ENCODE measurements around the gene IGDCC3. TPM values are rescaled to one million over a fixed set of nuclear protein-coding genes. Genes with fewer than 3 reads are reported as not detected.

Gene IGDCC3
- total RNA-seq, 1 donor = not detected

DNA sequence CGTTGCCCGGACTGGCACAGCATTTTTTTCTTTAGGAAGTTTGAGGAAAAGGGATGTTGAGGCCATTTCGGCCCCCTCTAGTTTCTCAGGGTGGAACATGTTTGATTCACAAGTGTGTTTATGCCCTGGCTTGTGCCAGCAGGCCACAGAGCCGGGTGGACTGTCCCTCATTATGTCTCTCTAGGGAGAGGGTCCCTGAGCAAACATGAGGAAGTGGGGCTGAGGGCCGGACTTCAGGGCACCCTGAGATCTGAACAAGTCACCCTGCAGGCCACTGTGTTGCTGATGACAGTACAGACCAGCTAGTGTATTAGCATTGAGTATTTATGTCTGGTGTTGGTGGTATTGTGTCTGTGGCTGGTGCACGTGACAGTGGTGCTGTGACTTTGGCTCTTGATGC, 38.4 kb downstream of the IGDCC3 start:
- DNase-seq (ENCODE audit: low read depth) = no peak
- TF ChIP-seq, protein P1, sequence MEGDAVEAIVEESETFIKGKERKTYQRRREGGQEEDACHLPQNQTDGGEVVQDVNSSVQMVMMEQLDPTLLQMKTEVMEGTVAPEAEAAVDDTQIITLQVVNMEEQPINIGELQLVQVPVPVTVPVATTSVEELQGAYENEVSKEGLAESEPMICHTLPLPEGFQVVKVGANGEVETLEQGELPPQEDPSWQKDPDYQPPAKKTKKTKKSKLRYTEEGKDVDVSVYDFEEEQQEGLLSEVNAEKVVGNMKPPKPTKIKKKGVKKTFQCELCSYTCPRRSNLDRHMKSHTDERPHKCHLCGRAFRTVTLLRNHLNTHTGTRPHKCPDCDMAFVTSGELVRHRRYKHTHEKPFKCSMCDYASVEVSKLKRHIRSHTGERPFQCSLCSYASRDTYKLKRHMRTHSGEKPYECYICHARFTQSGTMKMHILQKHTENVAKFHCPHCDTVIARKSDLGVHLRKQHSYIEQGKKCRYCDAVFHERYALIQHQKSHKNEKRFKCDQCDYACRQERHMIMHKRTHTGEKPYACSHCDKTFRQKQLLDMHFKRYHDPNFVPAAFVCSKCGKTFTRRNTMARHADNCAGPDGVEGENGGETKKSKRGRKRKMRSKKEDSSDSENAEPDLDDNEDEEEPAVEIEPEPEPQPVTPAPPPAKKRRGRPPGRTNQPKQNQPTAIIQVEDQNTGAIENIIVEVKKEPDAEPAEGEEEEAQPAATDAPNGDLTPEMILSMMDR (IDR thresholded peaks at IDR 0.05; ENCODE audit: insufficient read depth, low read length) = no peak
- H3K4me3 ChIP-seq (ENCODE audit: low read depth, low read length) = no peak overlapping the region

DNA sequence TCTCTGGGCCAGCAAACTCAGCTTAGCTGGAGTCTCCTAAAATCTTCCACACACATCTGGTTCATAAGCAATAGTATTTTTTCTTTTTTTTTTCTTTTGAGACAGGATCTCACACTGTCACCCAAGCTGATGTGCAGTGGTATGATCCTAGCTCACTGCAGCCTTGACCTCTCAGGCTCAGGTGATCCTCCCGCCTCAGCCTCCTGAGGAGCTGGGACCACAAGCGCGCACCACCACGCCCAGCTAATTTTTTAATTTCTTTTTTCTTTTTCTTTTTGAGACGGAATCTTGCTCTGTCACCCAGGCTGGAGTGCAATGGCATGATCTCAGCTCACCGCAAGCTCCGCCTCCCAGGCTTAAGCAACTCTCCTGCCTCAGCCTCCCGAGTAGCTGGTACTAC, 39.0 kb downstream of the IGDCC3 start:
- TF ChIP-seq, protein P1 (IDR thresholded peaks at IDR 0.05; ENCODE audit: insufficient read depth, low read length) = no peak
- no peak for DNase-seq (ENCODE audit: low read depth)
- no peak overlapping the region for H3K4me3 ChIP-seq (ENCODE audit: low read depth, low read length)

DNA sequence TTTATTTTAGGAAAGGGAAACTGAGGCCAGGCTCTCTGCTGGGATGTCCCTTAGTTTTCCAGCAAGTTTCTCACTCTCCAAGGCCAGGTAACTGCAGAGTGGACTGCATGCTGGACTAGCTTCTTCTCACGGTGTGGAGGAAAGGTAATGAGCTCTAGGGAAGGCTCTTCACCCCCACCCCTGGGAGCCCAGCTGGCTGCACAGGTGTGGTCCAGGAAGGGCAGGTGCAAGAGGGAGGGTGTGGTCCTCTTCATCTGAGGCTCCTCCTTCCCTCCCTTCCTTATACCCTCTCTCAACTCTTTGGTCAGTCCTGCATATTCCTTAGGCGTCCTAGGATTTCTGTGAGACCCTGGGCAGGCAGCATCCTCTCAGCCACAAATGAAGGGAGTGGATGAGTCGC, 39.4 kb downstream of the IGDCC3 start:
- H3K4me3 ChIP-seq (ENCODE audit: low read depth, low read length) = no peak overlapping the region
- TF ChIP-seq, protein P1 (IDR thresholded peaks at IDR 0.05; ENCODE audit: insufficient read depth, low read length) = no peak
- DNase-seq (ENCODE audit: low read depth) = no peak

DNA sequence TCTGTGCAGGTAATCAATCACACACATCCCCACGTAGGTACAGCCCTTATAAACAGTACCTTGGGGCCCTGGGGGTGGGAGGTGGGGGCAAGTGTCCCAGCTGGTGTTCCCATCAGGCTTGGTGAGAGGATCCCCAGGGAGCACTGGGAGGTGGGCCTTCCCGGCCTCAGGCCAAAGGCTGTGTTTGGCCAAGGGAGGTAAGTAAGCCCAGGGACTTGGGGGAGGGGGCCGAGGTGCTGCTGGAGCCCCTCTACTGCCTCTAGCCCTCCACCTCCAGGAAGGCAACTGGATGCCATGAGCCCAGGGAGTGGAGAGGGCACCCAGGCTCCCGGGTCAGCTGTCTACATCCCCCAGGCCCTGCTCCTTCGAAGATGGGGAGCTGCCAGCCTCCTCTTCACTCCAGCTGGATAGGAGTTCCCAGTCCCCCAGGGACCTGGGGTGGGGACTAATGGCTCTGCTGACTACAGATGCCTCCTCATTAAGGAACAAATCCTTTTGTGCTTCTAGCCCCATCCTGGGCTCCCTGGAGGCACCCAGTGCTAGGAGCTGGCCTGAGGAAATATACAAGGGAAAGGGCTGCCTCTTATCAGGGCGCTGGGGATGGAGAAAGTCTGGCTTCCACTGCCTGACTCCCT, 40.2 kb downstream of the IGDCC3 start:
- TF ChIP-seq, protein P1 (IDR thresholded peaks at IDR 0.05; ENCODE audit: insufficient read depth, low read length) = no peak
- H3K4me3 ChIP-seq (ENCODE audit: low read depth, low read length) = no peak overlapping the region
- no peak for DNase-seq (ENCODE audit: low read depth)

DNA sequence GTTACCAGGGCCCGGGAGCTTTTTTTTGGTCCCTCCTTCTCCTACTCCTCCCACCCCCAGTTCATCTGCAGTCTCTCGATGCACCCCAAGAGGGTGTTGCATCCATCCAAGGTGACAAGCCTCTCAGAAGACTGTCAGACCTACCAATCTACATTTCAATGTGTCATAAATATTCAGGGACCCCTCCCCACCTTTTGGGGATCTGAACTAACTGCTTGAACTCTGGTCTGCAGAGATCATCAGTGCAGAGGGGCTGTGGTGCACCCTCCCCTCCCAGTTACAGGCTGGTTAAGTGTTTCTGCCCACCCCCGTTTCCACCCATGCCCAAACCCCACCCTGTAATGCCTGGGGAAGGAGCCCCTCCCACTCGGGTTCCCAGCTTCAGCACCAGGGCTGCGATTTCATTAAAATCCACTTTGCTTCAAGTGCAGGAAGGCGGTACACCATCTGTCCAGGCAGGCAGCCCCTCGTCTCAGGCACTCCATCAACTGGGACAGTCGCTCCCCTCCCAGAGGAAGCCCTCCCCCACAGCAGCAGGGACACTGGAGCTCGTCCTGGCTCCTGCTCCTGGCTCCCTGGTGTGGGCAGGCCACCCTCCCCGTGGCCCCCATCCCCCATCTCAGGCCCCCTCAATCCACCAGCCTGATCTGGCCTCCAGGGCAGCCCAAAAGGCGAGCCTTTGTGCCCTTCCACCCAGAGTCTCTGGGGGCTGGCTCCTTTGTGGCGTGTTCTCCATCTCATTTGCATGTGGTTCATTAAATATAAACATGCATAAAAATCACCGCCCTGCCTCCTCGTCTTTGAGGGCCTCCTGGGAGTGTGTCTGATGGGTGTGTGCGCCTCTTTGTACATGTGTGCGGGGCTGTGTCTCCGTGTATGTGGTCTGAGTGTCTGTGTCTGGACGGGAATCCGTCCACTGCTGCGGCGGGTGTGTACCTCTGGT, 41.0 kb downstream of the IGDCC3 start:
- TF ChIP-seq, protein P1 (IDR thresholded peaks at IDR 0.05; ENCODE audit: insufficient read depth, low read length) = no peak
- H3K4me3 ChIP-seq (ENCODE audit: low read depth, low read length) = no peak overlapping the region
- DNase-seq (ENCODE audit: low read depth) = no peak

DNA sequence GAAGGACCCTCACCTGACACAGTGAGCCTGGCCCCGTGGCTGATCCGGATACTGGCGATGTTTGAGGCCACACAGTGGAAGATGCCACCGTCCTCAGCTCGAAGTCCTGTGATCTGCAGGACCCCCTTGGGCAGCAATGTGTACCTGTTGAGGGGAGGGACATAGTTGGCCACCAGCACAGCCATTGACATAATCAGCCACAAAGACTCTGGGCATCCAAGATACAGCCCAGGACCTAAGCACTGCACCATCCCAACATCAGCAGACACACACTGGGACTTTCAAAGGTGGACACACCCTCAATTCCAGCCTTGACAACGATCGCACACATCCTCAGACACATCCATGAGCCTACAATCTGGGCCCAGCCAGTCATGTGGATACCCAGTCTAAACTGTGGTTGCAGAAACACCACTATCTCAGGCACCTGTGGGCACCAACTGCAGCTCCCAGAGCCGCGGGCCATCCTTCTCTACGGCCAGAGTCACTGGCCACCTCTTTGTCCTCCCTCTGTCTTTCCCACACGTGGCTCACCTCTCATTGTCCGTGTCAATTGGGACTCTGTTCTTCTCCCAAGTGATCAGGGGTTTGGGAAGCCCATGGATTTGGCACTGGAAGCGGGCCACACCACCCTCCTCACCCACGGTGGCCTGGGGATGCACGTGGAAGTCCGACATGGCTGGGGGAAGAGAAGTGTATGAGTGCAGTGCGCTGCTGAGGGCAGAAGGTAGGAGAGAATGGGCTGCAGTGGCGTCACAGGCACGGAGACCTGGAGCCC, 42.3 kb downstream of the IGDCC3 start:
- DNase-seq (ENCODE audit: low read depth) = no peak
- TF ChIP-seq, protein P1 (IDR thresholded peaks at IDR 0.05; ENCODE audit: insufficient read depth, low read length) = no peak
- no peak overlapping the region for H3K4me3 ChIP-seq (ENCODE audit: low read depth, low read length)
